Uterus (tissue), 4 donors: ENCODE results near the gene SBNO1. TPM values are rescaled to one million over a fixed set of nuclear protein-coding genes. Genes with fewer than 3 reads are reported as not detected.

ENCODE experiments used
- DNase-seq, 2 donors: peaks; one replicate each; pipeline ENCODE4 v3.0.0-alpha.2; 2019 to 2020
- H3K27ac ChIP-seq, 2 donors: fragments of 200-600 bp; sonication (generic); 1 replicate in 1 of 2; 2 replicates in 1 of 2; pipeline ENCODE4 v1.5.1; 2016 to 2018
- H3K27me3 ChIP-seq, 2 donors: fragments of 200-600 bp; sonication (generic); one replicate each; pipeline ENCODE4 v1.5.1; 2018 to 2019; ENCODE audit warnings: control low read depth in 1 of 2
- H3K36me3 ChIP-seq, 2 donors: fragments of 200-600 bp; sonication (generic); one replicate each; pipeline ENCODE4 v1.5.1; 2019; ENCODE audit warnings: control low read depth in 1 of 2
- H3K4me1 ChIP-seq, 2 donors: fragments of 200-600 bp; sonication (generic); one replicate each; pipeline ENCODE4 v1.5.1; 2018 to 2019; ENCODE audit warnings: control low read depth in 1 of 2
- H3K4me3 ChIP-seq, 2 donors: fragments of 200-600 bp; sonication (generic); 1 replicate in 1 of 2; 2 replicates in 1 of 2; pipeline ENCODE4 v1.5.1; 2018 to 2019; ENCODE audit warnings: mild to moderate bottlenecking in 1 of 2
- H3K9me3 ChIP-seq, 2 donors: fragments of 200-600 bp; sonication (generic); one replicate each; pipeline ENCODE4 v1.5.1; 2019; ENCODE audit warnings: control low read depth in 1 of 2
- CTCF ChIP-seq, 4 experiments: fragments of 200-600 bp in 2 of 4; fragments of 450-650 bp in 2 of 4; sonication (generic) in 2 of 4; IDR thresholded peaks; one replicate each; pipeline ENCODE4 v1.5.1; 2016 to 2019; ENCODE audit warnings: antibody characterized with exemption in 4 of 4, mild to moderate bottlenecking in 2 of 4, moderate library complexity in 1 of 4
- POLR2A ChIP-seq, 2 donors: fragments of 450-650 bp; IDR thresholded peaks; one replicate each; pipeline ENCODE4 v1.6.1; 2016; ENCODE audit warnings: antibody characterized with exemption in 2 of 2, mild to moderate bottlenecking in 1 of 2, moderate library complexity in 1 of 2
- intact Hi-C: fragments of 100-400 bp; cut with DNase I; formaldehyde crosslinking; loops from one replicate; pipeline ENCODE4 v1.15.1; 2023; ENCODE audit warnings: low total_unique reads
- total RNA-seq, 4 donors: library from RNA; depleted of rRNA in 3 of 4; stranded (reverse); fragments of >200 nt in 3 of 4; gene quantifications; one replicate each; pipeline versions ENCODE4 v1.1.0 to v1.2.4, GENCODE V29; 2014 to 2023
- donor health status: DM: yes; HTN: yes; CAD: no.

The SBNO1 gene
- total RNA-seq, 4 donors from 2014 or later: 16.8 to 40.5 (median 33.0) TPM

- no peaks in the 10 kb centered on the region for H3K36me3 ChIP-seq
- TF ChIP-seq POLR2A (IDR thresholded peaks at IDR 0.05) (no peak), CTCF (IDR thresholded peaks at IDR 0.05) (no peak)
- intact Hi-C loops: no loop called here
- peaks cover 0 to 27% of the 10 kb centered on the region in 2 donors for H3K4me1 ChIP-seq
- no peaks in the 10 kb centered on the region for H3K27me3 ChIP-seq
- peak overlapping the region in 1 of 2 donors; percentile 21 for H3K27ac ChIP-seq
- H3K9me3 ChIP-seq: no peaks in the 10 kb centered on the region
- DNase-seq: no peak
- no peak overlapping the region for H3K4me3 ChIP-seq
These were observed 37.4 kb upstream of the SBNO1 start for GRCh38 chr12:123401753-123402683.

- H3K4me1 ChIP-seq: peaks cover 0 to 31% of the 10 kb centered on the region in 2 donors
- H3K4me3 ChIP-seq: no peak overlapping the region
- no peaks in the 10 kb centered on the region for H3K36me3 ChIP-seq
These were observed 34.6 kb upstream of the SBNO1 start for GRCh38 chr12:123399255-123399617.

GRCh38 chr12:123398550-123399254, 34.1 kb upstream of the SBNO1 start:
- intact Hi-C loops: no loop called here
- H3K27ac ChIP-seq: peak overlapping the region; percentile 76 to 83
- peak; percentile 31 to 52 for DNase-seq
- H3K9me3 ChIP-seq: no peaks in the 10 kb centered on the region
- H3K36me3 ChIP-seq: no peaks in the 10 kb centered on the region
- no peaks in the 10 kb centered on the region for H3K27me3 ChIP-seq
- no peak overlapping the region for H3K4me3 ChIP-seq
- peaks cover 0 to 31% of the 10 kb centered on the region in 2 donors for H3K4me1 ChIP-seq
- TF ChIP-seq CTCF (IDR thresholded peaks at IDR 0.05): no peak
- no peak for TF ChIP-seq POLR2A (IDR thresholded peaks at IDR 0.05)

More at GRCh38 chr12:123399255-123399617, 34.6 kb upstream of the SBNO1 start:
- H3K27ac ChIP-seq: peak overlapping the region; percentile 76 to 83
- H3K27me3 ChIP-seq: no peaks in the 10 kb centered on the region
- TF ChIP-seq CTCF (IDR thresholded peaks at IDR 0.05) (no peak), POLR2A (IDR thresholded peaks at IDR 0.05) (no peak)
- peak; percentile 25 to 41 for DNase-seq
- no peaks in the 10 kb centered on the region for H3K9me3 ChIP-seq
- intact Hi-C loops: no loop called here

- peaks cover 0 to 31% of the 10 kb centered on the region in 2 donors for H3K4me1 ChIP-seq
- H3K36me3 ChIP-seq: no peaks in the 10 kb centered on the region
- no peak overlapping the region for H3K4me3 ChIP-seq
- TF ChIP-seq POLR2A (IDR thresholded peaks at IDR 0.05): no peak
- TF ChIP-seq CTCF (IDR thresholded peaks at IDR 0.05): no peak
- no peak for DNase-seq
- H3K27ac ChIP-seq: peak overlapping the region; percentile 76 to 83
- H3K27me3 ChIP-seq: no peaks in the 10 kb centered on the region
- no peaks in the 10 kb centered on the region for H3K9me3 ChIP-seq
- intact Hi-C loops: no loop called here
These were observed 33.5 kb upstream of the SBNO1 start for GRCh38 chr12:123398177-123398549.

- intact Hi-C loops: no loop called here
- DNase-seq: no peak
These were observed 32.8 kb upstream of the SBNO1 start for GRCh38 chr12:123397400-123397799.

More at GRCh38 chr12:123397400-123397799, 32.8 kb upstream of the SBNO1 start:
- no peaks in the 10 kb centered on the region for H3K9me3 ChIP-seq
- H3K27me3 ChIP-seq: no peaks in the 10 kb centered on the region
- H3K27ac ChIP-seq: peak overlapping the region; percentile 76 to 83
- no peaks in the 10 kb centered on the region for H3K36me3 ChIP-seq
- H3K4me1 ChIP-seq: peaks cover 0 to 29% of the 10 kb centered on the region in 2 donors
- no peak for TF ChIP-seq CTCF (IDR thresholded peaks at IDR 0.05)
- H3K4me3 ChIP-seq: no peak overlapping the region
